Spleen (tissue), 13 donors: ENCODE data around the gene TLCD2. TPM values are rescaled to one million over a fixed set of nuclear protein-coding genes. Genes with fewer than 3 reads are reported as not detected.

Source experiments
- DNase-seq: peaks from one replicate; pipeline ENCODE4 v3.0.0-alpha.2; 2020
- H3K27ac ChIP-seq, 8 donors: fragments of 200-600 bp; sonication (generic) in 7 of 8; 1 replicate in 4 of 8; 2 replicates in 4 of 8; pipeline versions ENCODE4 v1.5.0 to v1.8.0; 2016 to 2021; ENCODE audit warnings: inconsistent platforms in 4 of 8, mild to moderate bottlenecking in 4 of 8, moderate library complexity in 1 of 8
- H3K27me3 ChIP-seq, 7 donors: fragments of 200-600 bp; sonication (generic) in 6 of 7; replicated peaks in 1 of 7; 1 replicate in 4 of 7; 2 replicates in 3 of 7; pipeline versions ENCODE4 v1.5.0 to v1.8.0; 2016 to 2021; ENCODE audit warnings: inconsistent platforms in 3 of 7, mild to moderate bottlenecking in 1 of 7
- H3K36me3 ChIP-seq, 6 donors: fragments of 200-600 bp; sonication (generic) in 5 of 6; 1 replicate in 4 of 6; 2 replicates in 2 of 6; pipeline versions ENCODE4 v1.5.0 to v1.8.0; 2016 to 2021; ENCODE audit warnings: inconsistent platforms in 2 of 6
- H3K4me1 ChIP-seq, 6 donors: fragments of 200-600 bp; sonication (generic) in 5 of 6; 1 replicate in 3 of 6; 2 replicates in 3 of 6; pipeline versions ENCODE4 v1.5.0 to v1.8.0; 2016 to 2021; ENCODE audit warnings: inconsistent platforms in 3 of 6
- H3K4me3 ChIP-seq, 8 donors: fragments of 200-600 bp; sonication (generic) in 7 of 8; 1 replicate in 4 of 8; 2 replicates in 4 of 8; pipeline versions ENCODE4 v1.5.0 to v1.8.0; 2016 to 2021; ENCODE audit warnings: inconsistent platforms in 4 of 8, mild to moderate bottlenecking in 4 of 8, moderate library complexity in 2 of 8
- H3K9me3 ChIP-seq, 8 donors: fragments of 200-600 bp; sonication (generic) in 7 of 8; 1 replicate in 4 of 8; 2 replicates in 4 of 8; pipeline versions ENCODE4 v1.5.0 to v1.8.0; 2016 to 2021; ENCODE audit warnings: inconsistent platforms in 4 of 8
- POLR2A ChIP-seq, 3 donors: fragments of 450-650 bp; IDR thresholded peaks; one replicate each; pipeline ENCODE4 v1.5.1; 2017; ENCODE audit warnings: antibody characterized with exemption in 3 of 3, mild to moderate bottlenecking in 1 of 3
- POLR2AphosphoS5 ChIP-seq, 3 donors: sonication (generic); formaldehyde crosslinking; IDR thresholded peaks; one replicate each; pipeline ENCODE4 v1.5.1; 2017; ENCODE audit warnings: antibody characterized with exemption in 3 of 3
- WGBS, 5 donors: extraction: QIAGEN DNeasy Blood & Tissue Kit in 3 of 5; methylation state at CpG; one replicate each; pipeline versions ENCODE4 v1.1.5 to v1.1.7; 2013 to 2018; 5-methylcytosine and 5-hydroxymethylcytosine counted together
- intact Hi-C: fragments of 100-400 bp; cut with DNase I; formaldehyde crosslinking; loops from one replicate; pipeline ENCODE4 v1.15.0; 2023; ENCODE audit warnings: low total_unique reads
- long read RNA-seq, 2 donors: transcript quantifications; one replicate each; lab custom pipeline, GENCODE V29; 2026
- polyA plus RNA-seq, 3 donors: library from polyadenylated mRNA; stranded (reverse); fragments of 200-250 nt; gene quantifications; one replicate each; pipeline ENCODE4 v1.2.1, GENCODE V29; 2013
- total RNA-seq, 7 donors: library from RNA; depleted of rRNA in 3 of 7; stranded (reverse); fragments of >200 nt in 3 of 7; fragmentation: NEBNext Ultra II Directional in 4 of 7; extraction: Animal tissue kit (Norgen Biotek cat#: 25700) in 4 of 7; gene quantifications; one replicate each; pipeline versions ENCODE4 v1.1.0 to v1.2.1, GENCODE V29; 2016 to 2021
- TF ChIP-seq, protein P1 (sequence below), 11 experiments: fragments of 200-600 bp in 7 of 11; fragments of 450-650 bp in 4 of 11; sonication (generic) in 4 of 11; IDR thresholded peaks in 8 of 11; conservative IDR thresholded peaks in 3 of 11; 1 replicate in 7 of 11; 2 replicates in 4 of 11; pipeline versions ENCODE4 v1.4.0 to v1.8.0; 2016 to 2021; ENCODE audit warnings: antibody characterized with exemption in 11 of 11, inconsistent platforms in 4 of 11, mild to moderate bottlenecking in 1 of 11
- donor health status: healthy with polysubstance abuse.
- donor health status: DM: no; HTN: no; CAD: no; lungs with moderate emphysema.
- donor health status: DM: no; HTN: no; CAD: no.
- donor health status: Bipolar disorder and iron deficiency.
- donor health status: healthy.
- donor health status: DM: no; HTN: no; CAD: no.
- donor health status: DM: yes; HTN: yes; CAD: no.

Gene TLCD2
- total RNA-seq (1 to 10 TPM; 1.7 to 5.4 (median 3.1) TPM), polyA plus RNA-seq (under 1 TPM; 0.26 to 0.67 (median 0.28) TPM)
- long read RNA-seq, donor 1, full-length matches to known transcripts, result 2 of 2 reads
- long read RNA-seq, donor 1, partial matches to known transcripts, result 0 of 2 reads
- long read RNA-seq, donor 1, other reads (novel, unspliced or antisense), result 0 of 2 reads
- long read RNA-seq, donor 2, result 0 reads

- H3K27ac ChIP-seq, result peak within 1 kb of the TSS; percentile 16 to 85 (median 76)
- TF ChIP-seq POLR2AphosphoS5 (IDR thresholded peaks at IDR 0.05) (peak; percentile 58 to 79 (median 78)), POLR2A (IDR thresholded peaks at IDR 0.05) (no peak)
- 1 to 6% (median 2%) methylated on average over 35 to 83 of the region's 83 CpGs for WGBS, 5 donors
- peaks cover 13 to 66% (median 59%) of the 10 kb centered on the region in 6 donors for H3K4me1 ChIP-seq
- H3K4me3 ChIP-seq, result peak within 1 kb of the TSS; percentile 45 to 76 (median 54)
- H3K9me3 ChIP-seq, result no peaks in the 10 kb centered on the region
- H3K27me3 ChIP-seq, result peaks cover 0 to 53% (median 14%) of the 10 kb centered on the region in 7 donors
- H3K36me3 ChIP-seq, result peaks cover 0 to 48% (median 16%) of the 10 kb centered on the region in 6 donors
- peak; percentile 85 for DNase-seq
- intact Hi-C loops, result no loop called here
These were observed at the start of gene TLCD2 for GRCh38 chr17:1709971-1710806. TSS of gene TLCD2 (minus strand) at chr17:1710377. CDS start at chr17:1710242, 135 bp downstream.

- WGBS, 5 donors, result 83 to 95% (median 91%) methylated on average over 5 of the region's 5 CpGs
- Histone ChIP-seq H3K27me3 (no peaks in the 10 kb centered on the region), H3K4me1 (peaks cover 15 to 45% (median 26%) of the 10 kb centered on the region in 6 donors), H3K36me3 (no peaks in the 10 kb centered on the region), H3K27ac (peak overlapping the region in 2 of 8 donors; percentile 40 to 56), H3K4me3 (no peak overlapping the region), H3K9me3 (no peaks in the 10 kb centered on the region)
- intact Hi-C loops, result no loop called here
- TF ChIP-seq, protein P1, sequence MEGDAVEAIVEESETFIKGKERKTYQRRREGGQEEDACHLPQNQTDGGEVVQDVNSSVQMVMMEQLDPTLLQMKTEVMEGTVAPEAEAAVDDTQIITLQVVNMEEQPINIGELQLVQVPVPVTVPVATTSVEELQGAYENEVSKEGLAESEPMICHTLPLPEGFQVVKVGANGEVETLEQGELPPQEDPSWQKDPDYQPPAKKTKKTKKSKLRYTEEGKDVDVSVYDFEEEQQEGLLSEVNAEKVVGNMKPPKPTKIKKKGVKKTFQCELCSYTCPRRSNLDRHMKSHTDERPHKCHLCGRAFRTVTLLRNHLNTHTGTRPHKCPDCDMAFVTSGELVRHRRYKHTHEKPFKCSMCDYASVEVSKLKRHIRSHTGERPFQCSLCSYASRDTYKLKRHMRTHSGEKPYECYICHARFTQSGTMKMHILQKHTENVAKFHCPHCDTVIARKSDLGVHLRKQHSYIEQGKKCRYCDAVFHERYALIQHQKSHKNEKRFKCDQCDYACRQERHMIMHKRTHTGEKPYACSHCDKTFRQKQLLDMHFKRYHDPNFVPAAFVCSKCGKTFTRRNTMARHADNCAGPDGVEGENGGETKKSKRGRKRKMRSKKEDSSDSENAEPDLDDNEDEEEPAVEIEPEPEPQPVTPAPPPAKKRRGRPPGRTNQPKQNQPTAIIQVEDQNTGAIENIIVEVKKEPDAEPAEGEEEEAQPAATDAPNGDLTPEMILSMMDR (IDR thresholded peaks at IDR 0.05 in 8 of 11, conservative IDR thresholded peaks at IDR 0.05 in 3 of 11), result no peak
- no peak for TF ChIP-seq POLR2A (IDR thresholded peaks at IDR 0.05)
- TF ChIP-seq POLR2AphosphoS5 (IDR thresholded peaks at IDR 0.05), result no peak
- DNase-seq, result no peak
These were observed 49.4 kb upstream of the TLCD2 start for GRCh38 chr17:1759529-1759928.

GRCh38 chr17:1758807-1759206, 48.6 kb upstream of the TLCD2 start:
- H3K4me1 ChIP-seq, result peaks cover 8 to 44% (median 19%) of the 10 kb centered on the region in 6 donors
- WGBS, 5 donors, result 30 to 55% (median 44%) methylated on average over 15 of the region's 15 CpGs
- H3K9me3 ChIP-seq, result no peaks in the 10 kb centered on the region
- TF ChIP-seq POLR2A (IDR thresholded peaks at IDR 0.05) (no peak), POLR2AphosphoS5 (IDR thresholded peaks at IDR 0.05) (no peak)
- TF ChIP-seq, protein P1 (IDR thresholded peaks at IDR 0.05 in 8 of 11, conservative IDR thresholded peaks at IDR 0.05 in 3 of 11), result no peak
- intact Hi-C loops, result no loop called here
- peak overlapping the region in 3 of 8 donors; percentile 40 to 56 (median 52) for H3K27ac ChIP-seq
- no peak for DNase-seq
- H3K4me3 ChIP-seq, result no peak overlapping the region
- H3K27me3 ChIP-seq, result no peaks in the 10 kb centered on the region
- H3K36me3 ChIP-seq, result no peaks in the 10 kb centered on the region

- intact Hi-C loops, result no loop called here
- TF ChIP-seq POLR2A (IDR thresholded peaks at IDR 0.05) (no peak), POLR2AphosphoS5 (IDR thresholded peaks at IDR 0.05) (peak; percentile 75 to 78 (median 76))
- TF ChIP-seq, protein P1 (IDR thresholded peaks at IDR 0.05 in 8 of 11, conservative IDR thresholded peaks at IDR 0.05 in 3 of 11), result no peak
- 60 to 88% (median 73%) methylated on average over 17 of the region's 17 CpGs for WGBS, 5 donors
- Histone ChIP-seq H3K4me1 (peaks cover 3 to 52% (median 14%) of the 10 kb centered on the region in 6 donors), H3K36me3 (no peaks in the 10 kb centered on the region), H3K27me3 (no peaks in the 10 kb centered on the region), H3K9me3 (no peaks in the 10 kb centered on the region), H3K27ac (peak overlapping the region in 5 of 8 donors; percentile 31 to 71 (median 64)), H3K4me3 (no peak overlapping the region)
- DNase-seq, result peak; percentile 78
These were observed 45.7 kb upstream of the TLCD2 start for GRCh38 chr17:1755827-1756262.
